ENCODE data around the gene TDRD9.
"Not testable (repeated sequence)": the region's sequence is repeated elsewhere in the genome, so short reads cannot be mapped to it uniquely, and the experiment has no call there.

Gene TDRD9
- 1.7 to 1.9 reads per million in 2 donors for total RNA-seq

GRCh38 chr14:103928011-103928890, at the start of gene TDRD9:
TDRD9 (plus strand) TSS chr14:103928456; CDS start chr14:103928510, 54 bp downstream.
- DNase-seq, result no peak

- DNase-seq, result no peak
These were observed 49.1 kb upstream of the TDRD9 start for GRCh38 chr14:103879118-103879569.

GRCh38 chr14:103879570-103880347, 48.5 kb upstream of the TDRD9 start:
- no peak for DNase-seq

- no peak for DNase-seq
These were observed 47.6 kb upstream of the TDRD9 start for GRCh38 chr14:103880348-103881267.

- no peak for DNase-seq
These were observed 46.7 kb upstream of the TDRD9 start for GRCh38 chr14:103881268-103882201.

- DNase-seq, result no peak
These were observed 45.6 kb upstream of the TDRD9 start for GRCh38 chr14:103882503-103883262.

- DNase-seq, result no peak
These were observed 45.1 kb upstream of the TDRD9 start for GRCh38 chr14:103883263-103883523.

- DNase-seq, result no peak
These were observed 43.4 kb upstream of the TDRD9 start for GRCh38 chr14:103884854-103885253.

GRCh38 chr14:103885509-103885932, 42.7 kb upstream of the TDRD9 start:
- no peak for DNase-seq

GRCh38 chr14:103886304-103887169, 41.7 kb upstream of the TDRD9 start:
- no peak for DNase-seq

- no peak for DNase-seq
These were observed 41.1 kb upstream of the TDRD9 start for GRCh38 chr14:103887170-103887501.

- no peak for DNase-seq
These were observed 40.6 kb upstream of the TDRD9 start for GRCh38 chr14:103887557-103888115.

GRCh38 chr14:103889002-103889312, 39.3 kb upstream of the TDRD9 start:
- not testable (repeated sequence) for DNase-seq

- DNase-seq, result no peak
These were observed 38.8 kb upstream of the TDRD9 start for GRCh38 chr14:103889313-103890051.

- DNase-seq, result no peak
These were observed 38.2 kb upstream of the TDRD9 start for GRCh38 chr14:103890052-103890371.

GRCh38 chr14:103890821-103891666, 37.2 kb upstream of the TDRD9 start:
- DNase-seq, result no peak

GRCh38 chr14:103891667-103892215, 36.5 kb upstream of the TDRD9 start:
- no peak for DNase-seq

- no peak for DNase-seq
These were observed 36.0 kb upstream of the TDRD9 start for GRCh38 chr14:103892247-103892646.
